ENCODE measurements around the gene BCAR1.
"Not testable (repeated sequence)": the region's sequence is repeated elsewhere in the genome, so short reads cannot be mapped to it uniquely, and the experiment has no call there.

BCAR1 gene

DNA sequence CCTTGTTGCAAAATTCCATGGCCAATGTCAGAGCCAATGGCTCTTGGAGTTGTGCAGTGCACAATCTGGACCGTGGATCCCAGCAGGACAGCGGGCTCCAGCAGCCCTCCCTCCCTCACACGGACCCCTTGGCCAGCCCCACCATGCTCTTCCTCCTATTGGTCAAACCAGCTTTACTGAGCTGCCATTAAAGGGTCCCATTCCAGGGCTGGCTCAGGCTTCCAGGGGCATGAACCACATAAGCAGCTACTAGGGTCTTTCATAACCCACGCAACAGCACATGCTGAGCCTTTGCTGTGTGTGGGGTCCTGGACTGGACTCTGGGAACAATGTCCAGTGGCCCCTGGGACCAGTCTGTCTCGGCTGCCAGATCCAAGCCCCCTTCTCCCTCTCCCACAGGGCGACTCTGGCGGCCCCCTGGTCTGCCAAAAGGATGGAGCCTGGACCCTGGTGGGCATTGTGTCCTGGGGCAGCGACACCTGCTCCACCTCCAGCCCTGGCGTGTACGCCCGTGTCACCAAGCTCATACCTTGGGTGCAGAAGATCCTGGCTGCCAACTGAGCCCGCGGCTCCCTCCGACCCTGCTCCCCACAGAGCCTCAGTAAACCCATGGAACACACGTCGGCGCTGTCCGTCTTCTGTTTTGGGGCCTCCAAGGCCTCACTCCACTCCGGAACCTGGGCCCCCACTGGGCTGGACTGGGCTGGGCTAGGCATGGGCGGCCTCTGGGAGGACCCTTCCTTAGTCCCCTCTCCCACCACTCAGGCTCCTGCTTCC, 26.9 kb downstream of the BCAR1 start:
- no peak for DNase-seq (ENCODE audit: low spot score)

DNA sequence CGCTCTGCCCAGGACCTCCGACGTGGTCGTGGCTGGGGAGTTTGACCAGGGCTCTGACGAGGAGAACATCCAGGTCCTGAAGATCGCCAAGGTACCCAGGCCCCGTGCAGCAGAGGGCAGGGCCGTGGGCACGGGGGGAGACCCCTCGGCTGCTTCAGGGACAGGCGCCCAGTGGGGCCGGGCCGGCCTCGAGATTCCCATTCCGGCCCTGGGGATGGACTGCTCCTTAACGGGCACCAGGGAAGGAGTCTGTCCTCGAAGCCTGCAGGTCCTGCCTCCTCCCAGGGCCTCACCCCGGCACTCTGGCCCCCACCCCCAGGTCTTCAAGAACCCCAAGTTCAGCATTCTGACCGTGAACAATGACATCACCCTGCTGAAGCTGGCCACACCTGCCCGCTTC, 28.3 kb downstream of the BCAR1 start:
- not testable (repeated sequence) for DNase-seq (ENCODE audit: low spot score)

DNA sequence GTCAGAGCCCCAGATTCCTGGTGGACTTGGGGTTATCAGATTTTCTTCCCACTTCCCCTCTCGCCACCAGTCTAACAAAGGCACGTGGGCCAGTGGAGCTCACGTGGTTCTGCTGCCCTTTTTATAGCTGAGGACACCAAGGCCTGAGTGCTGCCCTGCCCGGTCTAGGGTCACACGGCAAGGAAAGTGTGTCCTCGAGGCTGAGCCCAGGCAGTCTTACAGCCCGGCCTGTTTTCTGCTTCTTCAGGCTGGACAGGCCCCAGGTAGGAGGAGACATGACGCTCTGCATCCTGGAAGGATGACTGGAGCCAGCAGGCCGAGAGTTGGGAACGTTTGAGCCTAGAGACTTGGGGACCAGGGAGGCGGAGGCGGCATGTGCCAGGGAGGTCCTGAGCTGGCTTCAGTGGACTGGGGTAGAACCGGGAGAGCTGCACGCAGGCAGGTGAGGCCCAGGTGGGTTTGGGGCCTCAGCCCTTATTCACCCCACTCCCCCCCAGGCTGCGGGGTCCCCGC, 29.1 kb downstream of the BCAR1 start:
- DNase-seq (ENCODE audit: low spot score): no peak

DNA sequence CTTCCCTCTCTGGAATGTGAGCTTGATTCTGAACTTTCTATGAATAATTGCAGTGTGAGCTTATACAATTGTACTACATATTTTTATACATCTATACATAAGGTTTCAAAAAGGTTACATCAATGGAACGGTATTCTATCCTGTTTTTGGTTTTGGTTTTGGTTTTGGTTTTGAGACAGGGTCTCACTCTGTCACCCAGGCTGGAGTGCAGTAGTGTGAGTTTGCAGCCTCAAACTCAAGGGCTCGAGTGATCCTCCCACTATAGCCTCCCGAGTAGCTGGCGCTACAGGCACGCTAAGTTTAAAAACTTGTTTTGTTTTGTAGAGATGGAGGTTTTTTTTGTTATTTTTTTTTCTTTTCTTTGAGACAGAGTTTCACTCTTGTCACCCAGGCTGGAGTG, 31.6 kb downstream of the BCAR1 start:
- DNase-seq (ENCODE audit: low spot score): no peak

DNA sequence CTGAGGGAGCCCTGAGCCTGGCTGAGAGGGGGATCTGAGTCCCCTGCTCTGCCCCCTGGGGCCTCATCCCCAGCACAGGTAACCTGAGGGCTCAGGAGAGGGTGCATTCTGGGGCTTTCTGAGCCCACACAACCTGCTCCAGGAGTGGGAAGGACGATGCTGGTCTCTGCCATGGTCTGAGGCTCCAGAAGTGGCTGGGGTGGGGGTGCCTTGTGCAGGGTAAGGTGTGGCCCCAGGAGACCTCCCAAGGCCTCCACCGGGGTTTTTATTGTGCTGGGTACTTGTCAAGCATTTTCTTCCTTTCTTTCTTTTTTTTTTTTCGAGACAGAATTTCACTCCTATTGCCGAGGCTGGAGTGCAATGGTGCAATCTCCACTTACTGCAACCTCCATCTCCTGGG, 32.3 kb downstream of the BCAR1 start:
- no peak for DNase-seq (ENCODE audit: low spot score)

DNA sequence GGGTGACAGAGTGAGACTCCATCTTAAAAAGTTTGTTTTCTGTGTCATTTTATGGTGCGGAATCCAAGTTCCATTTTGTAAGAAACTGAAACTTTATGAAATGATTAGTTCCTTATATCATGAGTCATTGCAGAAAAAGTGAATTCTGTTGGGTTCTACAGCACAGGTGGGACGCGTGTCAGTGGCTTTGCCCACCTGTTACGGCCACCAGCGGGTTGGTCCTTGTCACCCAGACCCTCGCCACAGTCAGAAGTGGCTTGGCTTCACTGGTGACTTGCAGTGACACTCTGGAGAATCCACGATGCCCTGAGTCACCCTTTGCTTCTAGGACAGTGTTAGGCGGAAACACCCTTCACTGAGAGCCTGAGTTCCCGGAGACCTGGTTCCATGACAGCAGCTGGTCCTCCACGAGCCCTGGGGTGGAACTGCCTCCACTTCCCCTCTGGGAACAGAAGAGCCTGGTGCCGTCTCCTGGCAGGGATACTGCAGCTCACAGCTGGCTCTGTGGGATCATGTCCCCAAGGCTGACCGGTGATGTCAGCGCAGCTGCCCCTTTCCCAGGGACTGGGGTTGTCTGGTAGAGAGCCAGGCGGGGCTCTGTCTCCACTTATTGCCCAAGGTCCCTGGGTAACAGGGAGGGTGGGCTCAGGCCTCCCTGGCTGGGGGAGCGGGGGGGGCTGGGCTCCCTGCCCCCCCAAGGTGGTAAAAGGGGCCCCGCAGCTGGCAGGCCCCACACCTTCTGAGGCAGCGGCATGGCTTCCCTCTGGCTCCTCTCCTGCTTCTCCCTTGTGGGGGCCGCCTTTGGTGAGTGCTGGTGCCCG, 33.0 kb downstream of the BCAR1 start, which contains the start of gene CTRB1:
Gene CTRB1 (plus strand): TSS at position 733 of the 821 bp plus-strand sequence. CDS start 20 bp downstream, at position 753.
- no peak for DNase-seq (ENCODE audit: low spot score)

DNA sequence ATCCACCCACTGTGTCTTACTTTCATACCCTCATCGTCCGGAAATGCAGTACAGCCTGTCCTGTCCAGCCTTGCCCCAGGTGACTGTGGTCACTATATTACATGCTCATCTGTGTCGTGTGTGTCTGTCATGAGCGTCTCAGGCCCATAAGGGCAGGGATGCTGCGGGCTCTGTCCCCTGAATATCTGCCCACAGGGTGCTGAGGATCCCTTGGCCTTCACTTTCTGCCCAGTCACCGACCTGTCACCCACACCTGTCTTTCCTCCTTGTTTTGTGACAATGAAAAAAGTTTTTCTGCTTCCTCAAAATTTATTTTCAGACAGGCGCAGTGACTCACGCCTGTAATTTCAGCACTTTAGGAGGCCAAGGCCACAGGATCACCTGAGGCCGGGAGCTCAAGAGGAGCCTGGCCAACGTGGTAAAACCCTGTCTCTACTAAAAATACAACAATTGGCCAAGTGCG, 34.0 kb downstream of the BCAR1 start:
- DNase-seq (ENCODE audit: low spot score): no peak

DNA sequence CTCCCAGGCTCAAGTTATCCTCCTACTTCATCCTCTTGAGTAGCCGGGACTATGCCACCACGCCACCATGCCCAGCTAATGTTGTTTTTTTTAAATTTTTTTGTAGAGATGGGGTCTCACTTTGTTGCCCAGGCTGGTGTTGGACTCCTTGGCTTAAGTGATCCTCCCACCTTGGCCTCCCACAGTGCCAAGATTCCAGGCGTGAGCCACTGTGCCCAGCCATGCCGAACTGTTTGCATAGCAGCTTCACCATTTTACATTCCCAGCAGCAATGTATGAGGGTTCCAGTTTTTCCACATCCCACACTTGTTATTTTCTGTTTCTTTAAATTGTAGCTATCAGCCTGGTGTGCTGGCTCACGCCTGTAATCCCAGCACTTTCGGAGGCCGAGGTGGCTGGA, 34.8 kb downstream of the BCAR1 start:
- no peak for DNase-seq (ENCODE audit: low spot score)

DNA sequence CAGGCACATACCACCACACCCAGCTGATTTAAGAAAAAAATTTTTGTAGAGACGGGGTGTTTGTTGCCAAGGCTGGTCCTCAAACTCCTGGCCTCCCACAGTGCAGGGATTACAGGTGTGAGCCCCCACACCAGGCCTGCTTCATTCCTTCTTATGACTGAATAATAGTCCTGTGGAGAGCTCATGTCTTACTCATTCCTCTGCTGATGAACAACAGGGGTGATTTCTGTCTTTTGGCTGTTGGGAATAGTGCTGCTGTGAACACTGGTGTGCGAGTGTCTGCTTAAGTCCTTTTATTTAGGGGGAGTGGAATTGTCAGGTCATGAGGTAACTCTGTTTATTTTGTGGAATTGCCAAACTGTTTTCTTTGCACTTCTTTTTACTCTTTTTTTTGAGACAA, 35.3 kb downstream of the BCAR1 start:
- DNase-seq (ENCODE audit: low spot score): no peak

DNA sequence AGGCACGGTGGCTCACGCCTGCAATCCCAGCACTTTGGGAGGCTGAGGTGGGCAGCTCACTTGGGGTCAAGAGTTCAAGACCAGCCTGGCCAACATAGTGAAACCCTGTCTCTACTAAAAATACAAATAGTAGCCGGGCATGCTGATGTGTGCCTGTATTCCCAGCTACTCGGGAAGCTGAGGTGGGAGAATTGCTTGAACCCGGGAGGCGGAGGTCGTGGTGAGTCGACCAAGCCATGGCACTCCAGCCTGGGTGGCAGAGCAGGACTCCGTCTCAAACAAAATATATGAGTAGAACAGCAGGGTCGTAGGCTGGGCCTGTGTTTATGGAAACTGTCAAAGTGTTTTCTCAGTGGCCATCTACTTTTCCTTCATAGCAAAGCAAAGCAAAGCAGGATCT, 40.1 kb downstream of the BCAR1 start:
- not testable (repeated sequence) for DNase-seq (ENCODE audit: low spot score)

DNA sequence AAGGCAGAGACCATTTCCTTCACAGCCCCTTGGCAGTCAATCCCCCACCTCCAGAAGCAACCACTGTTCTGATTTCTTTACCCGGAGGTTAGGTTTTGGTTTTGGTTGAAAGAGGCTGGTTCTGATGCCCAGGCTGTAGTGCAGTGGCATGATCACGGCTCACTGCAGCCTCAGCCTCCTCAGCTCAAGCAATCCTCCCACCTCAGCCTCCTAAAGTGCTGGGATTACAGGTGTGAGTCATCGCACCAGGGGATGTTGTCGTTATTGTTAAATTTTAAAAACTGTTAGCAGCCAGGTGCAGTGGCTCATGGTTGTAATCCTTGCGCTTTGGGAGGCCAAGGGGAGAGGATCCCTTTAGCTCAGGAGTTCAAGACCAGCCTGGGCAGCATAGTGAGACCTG, 41.5 kb downstream of the BCAR1 start:
- DNase-seq (ENCODE audit: low spot score): no peak

DNA sequence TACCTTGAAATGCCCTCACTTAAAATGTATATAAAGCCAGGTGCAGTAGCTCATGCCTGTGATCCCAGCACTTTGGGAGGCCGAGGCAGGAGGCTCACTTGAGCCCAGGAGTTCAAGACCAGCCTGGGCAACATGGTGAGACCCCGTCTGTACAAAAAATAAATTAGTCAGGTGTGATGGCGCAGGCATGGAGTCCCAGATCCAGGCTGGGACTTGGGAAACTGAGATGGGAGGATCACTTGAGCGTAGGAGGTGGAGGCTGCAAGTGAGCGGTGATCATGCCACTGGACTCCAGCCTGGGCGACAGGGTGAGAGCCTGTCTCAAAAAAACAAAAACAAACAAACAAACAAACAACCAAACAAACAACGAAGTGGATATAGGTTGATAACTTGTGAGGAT, 41.9 kb downstream of the BCAR1 start:
- not testable (repeated sequence) for DNase-seq (ENCODE audit: low spot score)

DNA sequence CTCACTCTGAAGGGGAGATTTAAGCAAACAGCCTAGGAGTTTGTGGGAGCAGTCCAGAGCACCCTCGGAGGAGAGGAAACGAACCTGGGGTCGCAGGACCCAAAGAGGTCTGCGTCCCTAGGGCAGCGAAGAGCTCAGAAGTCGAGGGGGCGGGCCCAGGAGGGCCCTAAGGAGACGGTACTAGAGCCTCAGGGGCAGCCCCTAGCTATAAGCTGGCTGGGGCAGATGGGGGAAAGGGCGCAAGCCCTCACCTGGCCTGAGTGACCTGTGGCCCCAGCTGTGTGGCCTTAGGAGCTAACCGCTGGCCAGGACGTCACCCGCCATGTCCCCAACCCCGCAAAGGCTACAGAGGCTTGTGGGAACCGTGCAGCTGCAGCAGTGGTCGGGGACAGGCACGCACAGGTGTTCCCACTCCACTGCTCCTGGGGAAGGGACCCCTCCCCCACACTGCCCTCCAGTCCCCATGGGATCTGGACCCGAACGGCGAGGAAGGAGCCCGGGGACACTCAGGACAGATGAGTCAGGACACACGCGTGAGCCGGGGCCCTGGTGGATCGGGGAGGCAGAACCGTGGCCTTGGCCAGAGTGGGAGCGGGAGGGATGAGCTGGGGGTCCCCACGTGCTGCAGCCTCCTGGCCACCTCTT, 42.4 kb downstream of the BCAR1 start:
- DNase-seq (ENCODE audit: low spot score): no peak

DNA sequence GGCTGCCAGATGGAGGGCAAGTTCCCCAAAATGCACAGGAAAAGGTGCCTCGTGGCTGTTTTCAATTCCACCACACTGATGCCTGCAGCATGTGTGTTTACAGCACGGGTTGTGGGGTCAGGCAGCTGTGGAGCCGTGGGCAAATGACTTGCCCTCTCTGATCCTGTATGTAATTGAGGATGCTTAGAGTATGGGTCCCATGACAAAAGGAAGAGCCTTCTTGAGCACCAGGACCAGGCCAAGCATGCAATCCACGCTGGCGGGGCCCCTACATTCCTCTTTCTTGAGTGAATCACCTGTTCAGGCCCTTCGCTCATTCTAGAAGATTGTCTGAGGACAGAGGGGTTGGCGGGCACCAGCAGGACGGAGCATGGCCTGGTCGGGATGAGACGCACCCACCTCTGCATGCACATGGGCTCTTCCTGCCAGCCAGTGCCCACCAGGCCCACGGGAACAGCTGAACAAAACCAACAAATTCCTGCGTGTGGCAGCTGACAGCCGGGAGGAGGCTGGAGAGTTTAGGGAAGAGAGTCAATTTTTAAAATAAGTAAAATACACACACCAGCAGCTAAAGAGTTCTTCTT, 43.1 kb downstream of the BCAR1 start:
- no peak for DNase-seq (ENCODE audit: low spot score)

DNA sequence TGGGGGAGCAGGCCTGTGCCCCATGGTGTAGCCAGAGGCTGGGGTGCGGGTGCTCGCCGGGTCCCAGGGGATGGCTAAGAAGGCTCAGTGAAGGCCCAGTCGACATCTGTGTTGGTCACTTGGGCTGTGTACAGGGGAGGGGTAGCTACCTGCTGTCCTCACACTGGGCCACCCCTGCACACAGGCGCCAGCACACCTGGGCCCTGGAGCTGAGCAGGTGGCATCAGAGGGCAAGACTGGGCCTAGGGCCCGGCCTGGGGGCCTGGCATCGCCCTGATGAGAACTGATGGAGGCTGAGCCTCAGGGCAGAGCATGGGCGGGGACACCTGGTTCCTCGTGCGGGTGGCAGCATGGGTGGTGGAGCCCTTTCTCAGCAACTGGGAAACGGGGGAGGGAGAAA, 43.6 kb downstream of the BCAR1 start:
- no peak for DNase-seq (ENCODE audit: low spot score)

DNA sequence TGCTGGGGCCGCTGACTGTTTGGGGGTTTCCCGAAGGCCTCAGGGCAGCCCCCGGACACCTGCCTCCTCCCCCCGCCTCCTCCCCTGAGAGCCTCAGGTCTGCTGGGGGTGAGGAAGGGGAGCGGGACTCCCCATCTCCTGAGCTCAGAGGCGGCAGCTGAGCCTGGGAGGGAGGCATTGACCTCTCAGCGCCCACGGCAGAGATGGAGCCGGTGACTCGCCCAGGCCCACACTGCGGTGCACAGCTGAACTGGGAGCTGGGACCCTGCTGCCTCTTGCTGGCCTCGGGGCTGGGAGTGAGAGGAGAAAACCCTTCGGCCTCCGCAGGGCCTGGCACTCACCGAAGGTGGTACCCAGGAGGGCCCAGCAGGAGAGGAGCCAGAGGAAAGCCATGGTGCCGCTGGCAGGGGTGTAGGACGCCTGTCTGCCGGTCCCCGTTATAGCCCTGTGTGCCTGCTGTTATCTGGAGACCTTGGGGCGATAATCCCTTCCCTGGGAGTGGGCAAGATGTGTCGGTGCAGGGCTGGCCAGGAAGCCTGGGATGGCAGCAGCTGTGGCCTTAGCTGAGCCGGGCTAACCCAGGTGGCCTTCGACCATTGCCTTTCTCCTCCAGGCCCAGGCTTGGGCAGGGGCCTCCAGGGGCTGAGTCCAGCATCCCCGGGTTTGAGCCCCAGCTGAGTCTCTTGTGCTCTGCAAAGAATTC, 44.5 kb downstream of the BCAR1 start, which contains the start of gene CTRB2:
Gene CTRB2 (minus strand): TSS at position 413 of the 703 bp plus-strand sequence. CDS start 20 bp downstream, at position 393.
- no peak for DNase-seq (ENCODE audit: low spot score)

DNA sequence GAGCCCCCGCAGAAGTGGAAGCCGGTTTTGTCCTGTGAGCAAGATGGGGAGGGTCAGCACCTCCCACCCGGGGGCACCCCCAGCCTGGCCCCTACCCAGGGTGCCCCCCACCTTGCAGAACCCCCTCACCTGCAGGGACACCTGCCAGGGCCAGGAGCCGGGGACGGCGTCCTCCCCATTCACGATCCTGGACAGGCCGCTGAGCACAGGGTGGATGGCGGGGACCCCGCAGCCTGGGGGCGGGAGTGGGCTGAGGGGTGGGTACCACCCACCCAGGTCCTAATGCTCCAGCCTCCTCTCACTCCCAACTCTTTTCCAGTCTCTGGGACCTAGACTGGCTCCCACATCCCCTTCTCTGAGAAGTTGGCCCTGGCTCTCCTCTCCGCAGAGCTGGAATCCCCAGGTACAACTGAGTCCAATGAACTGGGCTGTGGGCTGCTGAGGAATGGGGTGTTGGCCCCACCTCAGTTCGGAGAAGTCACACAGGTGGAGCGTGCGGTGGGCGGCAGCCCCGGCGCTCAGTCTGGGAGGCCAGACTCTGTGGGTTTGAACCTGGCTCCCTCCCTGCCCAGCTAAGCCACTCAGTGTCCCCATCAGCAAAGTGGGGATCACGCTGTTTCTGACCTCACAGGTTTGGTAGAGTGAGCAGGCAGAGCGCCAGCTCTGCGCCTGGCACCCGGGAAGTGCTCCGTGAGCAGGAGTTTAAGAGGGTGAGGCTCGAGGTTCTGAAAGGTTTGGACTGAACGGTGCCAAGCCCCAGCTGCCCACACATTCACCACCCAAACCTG, 45.3 kb downstream of the BCAR1 start:
- not testable (repeated sequence) for DNase-seq (ENCODE audit: low spot score)

DNA sequence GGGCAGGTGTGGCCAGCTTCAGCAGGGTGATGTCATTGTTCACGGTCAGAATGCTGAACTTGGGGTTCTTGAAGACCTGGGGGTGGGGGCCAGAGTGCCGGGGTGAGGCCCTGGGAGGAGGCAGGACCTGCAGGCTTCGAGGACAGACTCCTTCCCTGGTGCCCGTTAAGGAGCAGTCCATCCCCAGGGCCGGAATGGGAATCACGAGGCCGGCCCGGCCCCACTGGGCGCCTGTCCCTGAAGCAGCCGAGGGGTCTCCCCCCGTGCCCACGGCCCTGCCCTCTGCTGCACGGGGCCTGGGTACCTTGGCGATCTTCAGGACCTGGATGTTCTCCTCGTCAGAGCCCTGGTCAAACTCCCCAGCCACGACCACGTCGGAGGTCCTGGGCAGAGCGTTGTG, 46.0 kb downstream of the BCAR1 start:
- not testable (repeated sequence) for DNase-seq (ENCODE audit: low spot score)

DNA sequence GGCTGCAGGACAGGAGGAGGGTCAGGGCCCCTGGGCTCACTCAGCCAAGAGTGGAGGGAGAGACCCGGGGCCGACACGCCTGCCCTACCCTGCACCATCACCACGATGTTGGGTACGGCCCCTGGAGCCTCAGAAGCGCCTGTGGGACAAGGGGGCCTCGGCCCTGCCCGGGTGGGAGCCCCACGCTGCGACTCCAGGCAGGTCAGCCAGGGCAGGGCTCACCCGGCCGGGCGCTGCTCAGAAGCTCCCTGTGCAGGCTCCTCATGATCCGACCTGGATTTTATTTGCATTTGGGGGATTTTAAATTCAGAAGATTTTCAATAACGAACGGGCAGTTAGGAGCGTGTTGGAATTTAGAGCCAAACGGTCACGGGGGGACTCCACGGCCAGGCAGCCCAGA, 46.5 kb downstream of the BCAR1 start:
- not testable (repeated sequence) for DNase-seq (ENCODE audit: low spot score)

DNA sequence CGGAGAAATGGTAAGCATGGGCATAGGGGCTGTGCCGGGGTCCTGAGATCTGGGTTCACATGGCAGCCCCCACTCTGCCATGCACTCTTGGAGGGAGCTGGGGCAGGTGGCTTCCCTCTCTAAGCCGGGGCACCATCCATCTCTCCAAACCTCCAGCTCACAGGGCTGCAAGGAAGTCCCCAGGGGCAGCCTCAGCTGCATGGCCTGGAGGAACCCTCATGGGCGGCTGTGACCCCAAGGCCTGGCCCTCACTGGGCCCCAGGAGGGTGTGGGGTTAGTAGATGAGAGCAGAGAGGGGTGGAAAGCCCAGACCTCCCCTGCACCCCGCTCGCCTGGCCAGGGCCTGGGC, 47.0 kb downstream of the BCAR1 start:
- no peak for DNase-seq (ENCODE audit: low spot score)
